ENCODE measurements around the gene MCF2L.

Gene MCF2L

GRCh38 chr13:113137691-113138298, 168.8 kb downstream of the MCF2L start:
- DNase-seq = no peak

DNA sequence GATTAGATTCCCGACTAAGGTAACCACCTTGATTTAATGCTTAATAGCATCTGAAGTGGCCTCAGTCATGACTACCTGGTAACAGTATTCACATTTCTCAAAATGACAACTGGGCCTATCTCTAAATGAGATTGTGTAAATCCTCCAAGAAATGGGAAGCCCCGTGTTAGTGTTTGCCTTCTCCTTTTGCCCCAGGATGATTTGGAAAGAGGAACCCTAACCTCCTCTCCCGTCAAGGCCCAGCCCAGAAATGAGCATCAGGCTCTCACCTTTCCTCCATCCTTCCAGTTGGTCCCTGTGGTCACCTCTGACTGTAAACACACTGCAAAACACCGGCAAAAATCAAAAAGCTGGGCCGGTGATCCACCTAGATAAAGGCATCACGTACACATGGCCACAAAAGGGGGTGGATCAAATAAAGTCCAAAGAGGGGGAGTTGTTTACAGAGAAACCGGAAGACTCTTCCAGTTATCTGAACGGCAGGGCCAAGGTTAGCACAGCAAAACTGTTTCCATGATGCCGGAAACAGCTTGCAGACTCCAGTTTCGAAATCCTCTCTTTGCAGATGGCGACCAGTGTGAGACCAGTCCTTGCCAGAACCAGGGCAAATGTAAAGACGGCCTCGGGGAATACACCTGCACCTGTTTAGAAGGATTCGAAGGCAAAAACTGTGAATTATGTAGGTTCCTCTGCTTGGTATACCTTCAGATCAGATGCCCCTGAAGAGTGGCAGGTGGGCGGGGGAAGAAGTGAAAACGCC, 170.0 kb downstream of the MCF2L start:
- no peak for DNase-seq

GRCh38 chr13:113139577-113139976, 170.6 kb downstream of the MCF2L start:
- no peak for DNase-seq

DNA sequence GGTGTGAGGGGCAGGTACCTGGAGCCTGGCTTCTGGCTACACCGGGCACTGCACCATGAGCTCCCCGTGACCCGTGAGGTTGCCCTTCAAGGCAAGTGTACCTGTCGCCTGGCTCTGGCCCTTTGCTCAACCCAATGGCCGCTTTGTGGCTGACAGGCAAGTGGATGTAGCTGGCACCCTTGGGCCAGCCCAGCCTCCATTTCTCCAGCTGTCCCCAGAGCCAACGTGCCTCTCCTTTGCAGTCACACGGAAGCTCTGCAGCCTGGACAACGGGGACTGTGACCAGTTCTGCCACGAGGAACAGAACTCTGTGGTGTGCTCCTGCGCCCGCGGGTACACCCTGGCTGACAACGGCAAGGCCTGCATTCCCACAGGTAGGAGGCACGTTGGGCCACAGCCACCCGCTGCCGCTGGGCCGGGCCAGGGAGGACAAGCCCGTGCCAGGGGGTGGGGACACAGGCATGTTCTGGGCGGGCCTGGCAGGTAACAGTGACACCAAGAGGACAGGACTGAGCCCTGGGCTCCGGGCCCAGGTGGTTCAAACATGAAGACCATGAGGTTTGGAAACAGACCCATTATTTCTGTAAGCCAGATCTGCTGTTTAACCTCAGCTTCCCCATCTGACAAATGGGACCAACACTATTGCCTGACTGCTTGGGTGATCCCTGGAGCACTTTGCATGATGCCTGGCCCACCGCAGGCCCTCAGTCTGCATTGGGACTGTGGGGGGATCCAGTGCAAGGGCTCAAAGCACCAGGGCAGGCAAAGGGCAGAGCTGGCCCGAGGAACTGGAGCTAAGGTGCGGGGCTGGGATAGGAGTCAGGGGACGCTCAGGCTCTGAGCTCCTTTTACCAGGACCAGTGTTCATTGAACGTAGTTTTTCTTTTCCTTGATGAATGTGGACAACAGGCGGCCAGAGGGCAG, 171.9 kb downstream of the MCF2L start:
- no peak for DNase-seq

DNA sequence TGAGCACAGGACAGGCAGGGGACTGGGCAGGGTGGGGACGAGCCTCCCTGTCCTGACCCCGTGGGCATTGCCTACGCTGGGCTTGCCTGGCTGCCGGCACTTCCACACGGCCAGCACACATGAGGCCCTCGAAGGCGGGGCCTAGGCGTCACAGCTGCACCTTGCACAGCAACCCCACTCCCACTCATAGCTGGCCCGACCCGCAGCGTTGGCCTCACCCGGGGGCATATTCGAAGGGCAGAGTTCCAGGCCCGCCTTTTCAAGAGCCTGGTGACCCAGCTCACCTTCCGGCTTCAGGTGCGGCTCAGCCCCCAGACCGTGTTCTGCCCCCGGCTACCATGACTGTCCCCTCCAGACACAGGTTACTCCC, 172.6 kb downstream of the MCF2L start:
- DNase-seq = no peak

DNA sequence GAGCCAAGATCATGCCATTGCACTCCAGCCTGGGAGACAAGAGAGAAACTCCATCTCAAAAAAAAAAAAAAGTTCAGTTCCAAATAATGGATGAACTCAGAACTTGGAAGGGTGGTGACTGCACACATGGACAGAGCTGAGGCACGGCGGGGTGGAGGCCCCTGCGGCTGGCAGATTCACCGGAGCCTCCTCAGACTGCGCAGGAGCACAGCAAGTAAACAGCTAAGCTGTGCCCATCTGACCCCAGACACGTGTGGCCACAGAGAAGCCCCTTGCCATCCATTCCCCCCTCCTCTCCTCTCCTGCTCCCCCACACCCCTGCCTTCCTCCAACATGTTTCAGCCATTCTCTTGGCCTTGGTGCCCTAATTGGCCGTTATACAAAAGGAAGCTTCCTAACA, 173.9 kb downstream of the MCF2L start:
- DNase-seq = no peak

DNA sequence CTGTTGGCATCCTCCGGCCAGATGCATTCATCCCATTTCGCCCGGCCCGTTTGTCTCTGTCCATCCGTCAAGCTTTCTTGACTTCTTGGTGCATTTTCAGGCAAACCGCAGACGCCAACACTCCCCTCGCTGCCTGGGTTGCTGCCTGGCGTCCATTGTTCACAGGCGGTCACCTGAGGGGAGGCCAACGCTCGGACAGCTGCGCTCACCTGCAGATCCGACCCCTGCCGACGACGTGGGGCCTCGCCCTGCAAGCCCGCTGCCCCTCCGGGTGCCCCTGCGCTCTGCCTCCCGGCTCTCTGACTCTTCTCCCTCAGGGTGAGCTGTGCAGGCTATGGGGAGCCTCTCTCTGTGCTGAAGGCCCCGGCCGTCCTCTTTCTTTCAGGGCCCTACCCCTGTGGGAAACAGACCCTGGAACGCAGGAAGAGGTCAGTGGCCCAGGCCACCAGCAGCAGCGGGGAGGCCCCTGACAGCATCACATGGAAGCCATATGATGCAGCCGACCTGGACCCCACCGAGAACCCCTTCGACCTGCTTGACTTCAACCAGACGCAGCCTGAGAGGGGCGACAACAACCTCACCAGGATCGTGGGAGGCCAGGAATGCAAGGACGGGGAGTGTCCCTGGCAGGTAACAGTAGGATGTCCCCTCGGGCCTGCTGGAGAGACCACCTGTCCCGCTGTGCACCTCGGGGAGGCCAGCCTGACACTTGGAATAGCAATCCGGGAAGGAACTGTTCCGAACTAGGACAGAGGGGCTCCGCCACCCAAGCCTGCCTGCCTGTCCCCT, 174.6 kb downstream of the MCF2L start:
- no peak for DNase-seq

DNA sequence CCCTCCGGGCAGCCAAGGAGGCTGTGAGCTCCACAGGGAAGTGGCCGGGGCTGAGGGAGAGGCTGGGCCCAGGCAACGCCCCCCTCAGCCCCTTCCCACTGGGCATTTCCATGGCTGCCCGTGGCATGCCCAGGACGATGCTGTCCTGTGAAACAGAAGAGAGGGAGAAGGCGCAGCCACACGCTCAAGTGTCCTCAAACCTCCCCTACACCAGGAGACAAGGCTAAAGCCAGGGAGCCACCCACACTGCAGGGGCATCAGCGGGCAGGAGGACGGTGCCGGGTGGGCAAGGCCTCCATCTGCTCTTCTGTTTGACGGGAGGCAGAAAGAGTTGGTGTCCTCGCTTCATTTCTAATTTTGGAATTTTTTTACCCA, 175.2 kb downstream of the MCF2L start:
- no peak for DNase-seq

GRCh38 chr13:113145496-113145895, 176.5 kb downstream of the MCF2L start:
- no peak for DNase-seq

DNA sequence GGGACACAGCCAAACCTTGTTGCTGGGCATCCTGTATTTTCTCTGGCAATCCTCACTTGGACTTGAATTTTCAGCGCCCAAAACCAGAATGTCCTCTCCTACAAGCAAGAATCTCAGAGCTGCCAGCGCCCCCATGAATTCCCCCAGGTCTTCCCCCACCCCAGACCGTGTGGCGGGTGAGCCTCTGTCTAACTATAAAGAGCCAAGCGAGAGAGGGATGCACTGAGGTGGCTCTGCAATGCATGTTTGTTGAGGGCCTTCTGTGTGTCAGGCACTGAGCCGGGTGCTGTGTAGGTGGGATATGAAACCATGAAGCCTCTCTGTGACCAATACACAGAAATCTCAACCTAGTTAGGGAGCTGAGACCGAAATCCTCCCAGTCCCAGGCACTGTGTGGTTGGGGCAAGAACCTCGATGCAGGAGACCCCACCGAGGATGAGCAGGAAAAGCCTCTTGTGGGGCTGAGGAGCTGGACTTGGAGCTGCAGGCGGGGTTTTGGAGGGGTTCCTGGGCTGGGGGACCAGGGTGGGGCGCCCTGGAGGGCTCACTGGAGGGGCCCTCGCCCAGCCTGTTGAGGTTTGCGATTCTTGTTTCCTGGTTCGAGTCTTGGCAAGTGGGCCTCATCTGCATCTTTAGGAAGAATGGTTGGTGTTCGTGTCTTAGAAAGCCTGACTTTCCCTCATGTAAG, 177.0 kb downstream of the MCF2L start:
- no peak for DNase-seq

DNA sequence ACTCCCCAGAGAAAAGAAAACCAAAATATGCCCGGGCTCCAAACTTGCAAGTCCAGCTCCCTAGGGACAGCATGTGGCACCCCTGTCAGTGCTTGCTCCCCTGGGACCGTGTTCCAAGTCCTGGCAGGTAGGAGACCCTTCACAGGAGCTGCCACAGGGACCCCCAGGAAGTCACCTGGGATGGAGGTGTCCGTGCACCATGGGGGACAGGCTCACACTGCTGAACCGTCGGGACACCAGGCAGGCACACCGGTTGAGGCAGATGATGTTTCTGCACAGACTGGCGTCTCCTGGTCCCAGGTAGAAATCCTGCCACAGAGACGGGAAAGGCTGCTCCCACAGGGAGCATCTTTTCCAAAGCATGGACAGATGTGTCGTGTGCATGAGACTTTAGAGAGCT, 177.7 kb downstream of the MCF2L start:
- DNase-seq = no peak

DNA sequence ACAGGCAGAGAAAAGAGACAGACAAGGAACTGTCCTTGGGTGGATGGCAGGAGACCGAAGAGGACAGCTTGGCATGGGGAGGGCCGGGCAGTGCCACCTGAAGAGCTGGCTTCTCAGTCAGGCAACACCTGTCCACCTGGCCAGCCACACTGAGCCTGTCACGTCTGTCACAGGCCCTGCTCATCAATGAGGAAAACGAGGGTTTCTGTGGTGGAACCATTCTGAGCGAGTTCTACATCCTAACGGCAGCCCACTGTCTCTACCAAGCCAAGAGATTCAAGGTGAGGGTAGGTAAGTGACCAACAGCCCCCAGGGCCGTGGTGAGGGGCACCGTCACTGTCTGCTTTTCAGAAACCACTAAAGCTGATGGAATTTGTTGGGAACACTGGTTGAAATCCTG, 178.2 kb downstream of the MCF2L start:
- DNase-seq = no peak

GRCh38 chr13:113148407-113148806, 179.4 kb downstream of the MCF2L start:
- DNase-seq = no peak

DNA sequence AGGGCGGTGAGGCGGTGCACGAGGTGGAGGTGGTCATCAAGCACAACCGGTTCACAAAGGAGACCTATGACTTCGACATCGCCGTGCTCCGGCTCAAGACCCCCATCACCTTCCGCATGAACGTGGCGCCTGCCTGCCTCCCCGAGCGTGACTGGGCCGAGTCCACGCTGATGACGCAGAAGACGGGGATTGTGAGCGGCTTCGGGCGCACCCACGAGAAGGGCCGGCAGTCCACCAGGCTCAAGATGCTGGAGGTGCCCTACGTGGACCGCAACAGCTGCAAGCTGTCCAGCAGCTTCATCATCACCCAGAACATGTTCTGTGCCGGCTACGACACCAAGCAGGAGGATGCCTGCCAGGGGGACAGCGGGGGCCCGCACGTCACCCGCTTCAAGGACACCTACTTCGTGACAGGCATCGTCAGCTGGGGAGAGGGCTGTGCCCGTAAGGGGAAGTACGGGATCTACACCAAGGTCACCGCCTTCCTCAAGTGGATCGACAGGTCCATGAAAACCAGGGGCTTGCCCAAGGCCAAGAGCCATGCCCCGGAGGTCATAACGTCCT, 180.0 kb downstream of the MCF2L start:
- DNase-seq = no peak

Data from CD4-positive, alpha-beta T cell treated with Interferon alpha-2 for 1 hour (primary cell).